ENCODE data around the gene TRIO. TPM values are rescaled to one million over a fixed set of nuclear protein-coding genes. Genes with fewer than 3 reads are reported as not detected.

Gene TRIO
- total RNA-seq, 1 donor = 410 TPM

GRCh38 chr5:14277385-14278320 lies 134.5 kb downstream of the TRIO start:
- TF ChIP-seq, protein P1, sequence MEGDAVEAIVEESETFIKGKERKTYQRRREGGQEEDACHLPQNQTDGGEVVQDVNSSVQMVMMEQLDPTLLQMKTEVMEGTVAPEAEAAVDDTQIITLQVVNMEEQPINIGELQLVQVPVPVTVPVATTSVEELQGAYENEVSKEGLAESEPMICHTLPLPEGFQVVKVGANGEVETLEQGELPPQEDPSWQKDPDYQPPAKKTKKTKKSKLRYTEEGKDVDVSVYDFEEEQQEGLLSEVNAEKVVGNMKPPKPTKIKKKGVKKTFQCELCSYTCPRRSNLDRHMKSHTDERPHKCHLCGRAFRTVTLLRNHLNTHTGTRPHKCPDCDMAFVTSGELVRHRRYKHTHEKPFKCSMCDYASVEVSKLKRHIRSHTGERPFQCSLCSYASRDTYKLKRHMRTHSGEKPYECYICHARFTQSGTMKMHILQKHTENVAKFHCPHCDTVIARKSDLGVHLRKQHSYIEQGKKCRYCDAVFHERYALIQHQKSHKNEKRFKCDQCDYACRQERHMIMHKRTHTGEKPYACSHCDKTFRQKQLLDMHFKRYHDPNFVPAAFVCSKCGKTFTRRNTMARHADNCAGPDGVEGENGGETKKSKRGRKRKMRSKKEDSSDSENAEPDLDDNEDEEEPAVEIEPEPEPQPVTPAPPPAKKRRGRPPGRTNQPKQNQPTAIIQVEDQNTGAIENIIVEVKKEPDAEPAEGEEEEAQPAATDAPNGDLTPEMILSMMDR (IDR thresholded peaks at IDR 0.05; ENCODE audit: insufficient read depth, low read depth, low read length) = no peak

GRCh38 chr5:14280294-14280854 lies 137.2 kb downstream of the TRIO start:
- DNase-seq (ENCODE audit: low read depth) = no peak
- TF ChIP-seq, protein P1 (IDR thresholded peaks at IDR 0.05; ENCODE audit: insufficient read depth, low read depth, low read length) = no peak
- no peak overlapping the region for H3K4me3 ChIP-seq (ENCODE audit: low read depth, low read length)

More at GRCh38 chr5:14277385-14278320, 134.5 kb downstream of the TRIO start:
- H3K4me3 ChIP-seq (ENCODE audit: low read depth, low read length) = no peak overlapping the region
- no peak for DNase-seq (ENCODE audit: low read depth)

DNA sequence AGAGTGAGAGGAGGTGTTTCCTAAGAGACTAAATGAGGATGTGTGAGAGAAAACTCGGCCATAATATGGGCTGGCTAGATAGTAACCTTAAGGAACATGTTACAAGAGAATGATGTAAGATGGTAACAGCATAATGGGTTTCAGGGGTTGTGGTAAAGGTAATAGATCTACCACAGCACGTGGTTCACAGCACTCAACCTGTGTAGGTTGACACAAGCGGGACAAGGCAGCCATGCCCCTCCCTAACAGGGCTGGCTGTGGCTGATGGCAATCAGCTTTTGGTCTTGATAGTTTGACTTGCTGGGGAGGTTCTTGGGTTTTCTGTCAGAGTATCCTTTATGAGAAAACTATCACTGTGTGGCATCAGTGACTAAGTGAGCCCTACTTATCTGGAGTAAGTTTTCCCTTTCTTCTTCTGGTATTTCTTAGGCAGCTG lies 138.6 kb downstream of the TRIO start:
- no peak overlapping the region for H3K4me3 ChIP-seq (ENCODE audit: low read depth, low read length)
- peak; percentile 48 for DNase-seq (ENCODE audit: low read depth)
- TF ChIP-seq, protein P1 (IDR thresholded peaks at IDR 0.05; ENCODE audit: insufficient read depth, low read depth, low read length) = no peak

- DNase-seq (ENCODE audit: low read depth) = no peak
- TF ChIP-seq, protein P1 (IDR thresholded peaks at IDR 0.05; ENCODE audit: insufficient read depth, low read depth, low read length) = no peak
- H3K4me3 ChIP-seq (ENCODE audit: low read depth, low read length) = no peak overlapping the region
Observed at GRCh38 chr5:14283139-14283538, 140.0 kb downstream of the TRIO start.

DNA sequence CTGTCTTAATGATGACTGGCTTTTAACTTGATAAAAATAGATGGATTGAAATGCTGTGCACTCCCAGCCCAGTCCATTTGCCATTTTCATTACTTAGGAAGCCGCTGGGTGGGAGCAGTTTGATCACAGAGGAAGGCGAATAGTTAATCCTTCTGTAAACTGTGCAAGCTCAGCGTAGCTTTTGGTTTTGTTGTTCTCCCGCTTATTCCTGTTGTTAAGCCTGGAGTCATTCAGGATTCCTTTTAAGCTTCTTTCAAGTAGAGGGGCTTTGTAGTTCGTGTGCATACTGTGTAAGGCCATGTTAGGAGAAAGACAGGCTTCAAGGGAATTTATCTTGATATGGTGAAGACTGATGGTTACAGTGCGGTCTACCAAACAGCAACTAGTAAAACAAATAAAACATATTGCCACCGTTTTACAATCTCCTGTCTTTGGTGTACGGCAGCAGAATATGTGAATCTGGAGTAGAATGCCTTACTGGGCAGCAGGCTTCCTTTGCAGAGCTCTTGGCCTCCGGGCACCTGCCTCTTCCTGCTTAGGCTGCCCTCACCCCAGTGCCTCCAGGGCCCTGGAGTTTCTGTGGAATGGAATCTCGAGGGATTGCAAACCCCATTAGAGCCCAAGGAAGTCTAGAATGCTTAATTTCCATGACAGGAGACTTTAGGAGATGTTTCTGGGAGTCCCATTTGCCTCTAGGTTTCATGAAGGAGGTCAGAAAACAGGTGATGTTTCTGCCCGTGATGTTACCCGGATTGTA lies 141.4 kb downstream of the TRIO start:
- no peak overlapping the region for H3K4me3 ChIP-seq (ENCODE audit: low read depth, low read length)
- TF ChIP-seq, protein P1 (IDR thresholded peaks at IDR 0.05; ENCODE audit: insufficient read depth, low read depth, low read length) = no peak
- peak; percentile 38 for DNase-seq (ENCODE audit: low read depth)

DNA sequence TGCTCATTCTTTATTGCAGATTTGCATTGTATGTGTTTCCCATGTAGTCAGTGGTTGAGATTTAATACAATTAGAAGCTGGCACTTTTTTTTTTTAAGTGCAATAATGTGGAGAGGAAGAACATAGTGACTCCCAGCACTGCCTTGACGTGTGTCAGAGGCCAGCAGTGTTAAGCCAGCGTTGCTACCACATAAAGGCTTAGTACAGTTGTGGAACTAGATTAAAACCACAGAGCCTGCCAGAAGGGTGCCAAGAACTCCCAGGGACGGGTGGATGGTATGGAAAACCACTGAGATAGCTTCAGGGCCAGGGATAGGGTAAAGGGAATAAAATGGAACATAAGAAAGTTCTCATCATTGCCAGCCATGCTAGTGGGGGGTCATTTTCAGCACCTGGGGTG lies 142.9 kb downstream of the TRIO start:
- peak; percentile 61 for DNase-seq (ENCODE audit: low read depth)
- TF ChIP-seq, protein P1 (IDR thresholded peaks at IDR 0.05; ENCODE audit: insufficient read depth, low read depth, low read length) = no peak
- no peak overlapping the region for H3K4me3 ChIP-seq (ENCODE audit: low read depth, low read length)
